UCSD-AML1 (cell line): ENCODE data around the gene DHX38.
"Not testable (repeated sequence)": the region's sequence is repeated elsewhere in the genome, so short reads cannot be mapped to it uniquely, and the experiment has no call there.

Source experiments
- DNase-seq: peaks from one replicate; lab custom pipeline; 2025; ENCODE audit not compliant: unreplicated experiment; lab: John Stamatoyannopoulos, UW

Gene DHX38

DNA sequence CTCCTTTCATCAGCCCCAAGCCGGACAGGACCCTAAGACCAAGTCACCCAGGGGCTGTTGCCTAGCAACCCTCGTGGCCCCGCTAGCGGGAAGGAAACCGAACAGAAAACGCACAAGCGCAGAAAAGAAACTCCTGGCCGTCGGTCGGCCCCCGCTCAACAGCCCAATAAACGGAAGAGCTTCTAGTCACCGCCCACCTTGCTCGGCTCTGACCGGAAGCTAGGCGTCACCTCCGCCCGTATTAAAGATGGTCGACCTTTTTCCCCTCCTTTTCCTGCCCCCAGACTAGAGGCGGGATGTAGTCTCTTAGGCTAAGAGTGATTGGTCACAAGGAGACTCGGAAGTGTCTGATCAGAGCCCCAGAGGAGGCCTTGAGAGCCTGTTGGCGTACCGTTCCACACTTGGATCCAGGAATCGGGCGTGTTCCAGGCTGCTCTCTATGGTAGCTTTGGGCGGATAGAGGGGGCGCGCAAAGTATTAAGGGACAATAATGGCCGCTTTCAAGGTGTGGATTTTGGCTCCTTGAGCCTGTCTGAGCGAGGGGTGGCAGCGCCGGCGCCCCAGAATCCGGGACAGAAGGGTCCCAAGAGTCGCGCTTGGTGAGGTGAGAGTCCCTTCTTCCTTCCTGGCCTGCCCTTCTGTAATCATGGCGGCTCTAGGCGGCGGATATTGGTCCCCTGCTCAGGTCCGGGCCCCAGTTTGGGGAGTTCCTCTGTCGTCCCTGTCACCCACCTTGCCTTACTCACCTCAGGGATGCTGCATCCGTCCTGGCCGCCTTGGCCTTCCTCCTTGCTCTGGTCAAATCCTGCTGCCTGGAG, at the start of gene DHX38, which contains the start of gene TXNL4B:
DHX38 (plus strand) TSS at position 400 of the 818 bp plus-strand sequence. CDS start 2,311 bp downstream, outside the sequence.
TXNL4B (minus strand) TSS at position 173 of the 818 bp plus-strand sequence. CDS start 2,871 bp downstream, outside the sequence.
- DNase-seq = peak; percentile 94

DNA sequence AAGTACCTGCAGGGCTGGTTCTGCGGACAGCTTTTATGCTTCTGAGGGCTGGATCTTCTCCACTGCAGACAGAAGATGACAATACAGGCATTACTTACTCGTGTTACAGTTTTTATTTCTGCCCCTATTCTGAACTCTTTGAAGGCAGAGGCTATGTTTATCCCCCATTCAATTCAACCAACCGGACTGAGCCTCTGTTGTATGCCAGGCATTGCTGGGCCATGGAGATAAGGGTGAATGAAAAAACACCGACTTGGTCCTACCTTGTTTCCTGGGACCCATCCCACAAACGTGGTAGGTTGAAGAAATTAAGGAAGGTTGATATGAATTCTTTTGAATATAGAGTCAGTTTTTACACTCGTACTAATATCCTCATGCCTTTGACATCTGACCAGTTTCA, 49.4 kb upstream of the DHX38 start:
- DNase-seq = no peak

DNA sequence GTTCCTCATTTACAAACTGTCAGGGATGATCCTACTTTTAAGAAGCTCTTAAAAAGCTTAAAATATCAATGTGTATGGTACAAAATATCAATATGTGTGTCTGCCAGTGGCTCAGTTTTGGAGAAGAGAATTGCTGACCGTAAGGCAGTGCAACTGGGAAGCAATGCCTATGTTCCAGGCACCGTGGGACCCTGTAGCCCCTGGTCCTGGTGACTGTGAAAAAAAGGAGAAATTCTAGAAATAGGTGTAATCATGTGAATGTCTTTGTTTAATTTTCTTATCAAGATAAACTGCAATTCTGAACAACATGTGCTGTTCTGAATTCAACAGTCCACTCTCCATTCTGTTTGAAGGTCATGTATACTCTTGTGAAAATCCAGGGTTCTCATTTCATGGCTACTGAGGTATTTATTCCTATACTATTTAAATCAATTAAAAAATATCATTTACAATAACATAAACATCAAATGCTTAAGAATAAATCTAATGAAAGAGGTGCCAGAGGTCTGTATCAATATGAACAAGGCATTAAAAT, 48.8 kb upstream of the DHX38 start:
- DNase-seq = no peak

DNA sequence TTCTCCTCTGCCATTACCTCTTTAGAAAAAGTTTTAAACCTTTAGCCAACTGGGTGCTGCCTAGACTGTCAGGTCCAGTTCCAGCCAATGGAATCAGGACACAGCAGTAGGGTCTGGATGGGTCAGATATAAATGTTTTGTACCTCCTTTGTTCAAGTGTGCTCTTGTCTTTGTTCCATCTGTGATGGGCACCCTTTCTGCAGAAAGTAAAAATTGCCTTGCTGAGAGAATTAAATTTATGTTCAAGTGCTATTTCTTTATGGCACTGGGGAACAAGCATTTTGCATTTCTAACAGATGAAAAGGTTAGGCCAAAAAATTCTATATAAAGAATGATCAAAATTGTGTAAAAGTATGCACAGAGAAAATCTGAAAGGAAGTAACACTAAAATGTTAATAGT, 44.5 kb upstream of the DHX38 start:
- no peak for DNase-seq

DNA sequence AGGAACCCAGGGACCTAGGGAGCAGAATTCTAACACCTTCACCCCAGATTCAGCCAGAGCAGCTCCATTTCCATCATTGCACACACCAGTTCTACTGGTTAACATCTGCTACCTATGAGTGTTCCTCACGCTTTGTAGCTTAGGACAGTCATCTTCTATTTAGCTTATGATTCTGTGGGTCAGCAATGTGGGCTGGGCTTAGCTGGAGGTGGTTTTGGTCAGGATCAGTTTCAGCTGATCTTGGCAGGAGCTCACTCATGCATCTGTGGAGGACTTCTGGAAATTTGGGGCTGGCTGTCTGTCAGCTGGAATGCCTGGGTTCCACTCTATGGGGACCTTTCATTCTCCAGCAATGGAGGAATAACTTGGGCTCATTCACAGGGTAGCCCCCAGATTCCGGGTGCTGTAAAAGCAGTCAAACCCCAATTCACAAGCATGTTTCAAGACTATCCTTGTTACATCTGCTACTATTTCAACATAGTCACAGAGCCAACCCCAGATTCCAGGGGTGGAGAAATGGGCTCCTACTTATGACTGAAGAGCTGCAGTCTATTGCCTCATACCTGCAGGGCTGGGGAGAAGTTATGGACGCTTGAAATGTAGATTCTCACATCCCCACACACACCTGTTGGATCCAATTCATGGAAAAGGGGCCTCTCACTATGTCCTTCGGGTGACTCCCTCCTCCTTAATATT, 42.7 kb upstream of the DHX38 start:
- no peak for DNase-seq

DNA sequence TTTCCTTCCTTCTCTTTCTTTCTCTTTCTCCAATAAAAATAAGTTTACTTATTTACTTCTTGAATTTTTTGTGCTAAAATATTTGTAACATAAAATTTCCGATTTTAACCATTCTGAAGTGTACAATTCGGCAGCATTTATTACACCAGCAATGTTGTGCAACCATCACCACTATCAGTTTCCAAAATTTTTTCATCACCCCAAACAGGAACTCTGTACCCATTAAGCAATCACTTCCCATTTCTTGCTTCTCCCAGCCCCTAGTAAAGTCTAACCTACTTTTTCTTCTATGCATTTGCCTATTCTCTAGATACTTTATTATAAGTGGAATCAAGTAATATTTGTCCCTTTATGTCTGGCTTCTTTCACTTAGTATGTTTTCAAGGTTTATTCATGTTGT, 41.8 kb upstream of the DHX38 start:
- DNase-seq = no peak

DNA sequence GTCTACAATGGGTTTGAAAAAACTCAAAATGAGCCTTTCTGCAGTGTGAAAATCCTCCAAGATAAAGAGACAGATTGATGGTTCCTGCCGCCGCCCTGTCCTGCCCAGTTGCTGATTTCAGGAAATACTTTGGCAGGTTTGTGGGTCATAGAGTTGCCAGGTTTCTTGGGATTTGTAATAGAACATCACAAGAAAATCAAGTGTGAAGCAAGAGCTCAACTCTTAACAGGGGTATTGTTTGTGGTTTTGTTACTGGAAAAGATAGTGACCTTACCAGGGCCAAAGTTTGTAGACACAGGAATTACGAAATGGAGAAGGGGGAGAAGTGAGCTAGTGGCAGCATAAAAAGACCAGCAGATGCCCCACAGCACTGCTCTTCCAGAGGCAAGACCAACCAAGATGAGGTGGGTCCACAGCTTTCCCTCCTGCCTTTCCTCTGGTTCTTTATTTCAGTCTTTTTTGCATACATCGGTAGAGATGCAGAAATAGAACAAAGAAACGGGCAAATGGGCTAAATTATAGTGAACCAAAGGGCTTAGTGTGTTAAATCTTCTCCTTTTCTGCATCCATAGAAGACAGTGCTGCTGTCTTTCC, 39.3 kb upstream of the DHX38 start, which contains the start of gene HP:
HP (plus strand) TSS at position 252 of the 594 bp plus-strand sequence; CDS start at position 400, 148 bp downstream.
- not testable (repeated sequence) for DNase-seq

DNA sequence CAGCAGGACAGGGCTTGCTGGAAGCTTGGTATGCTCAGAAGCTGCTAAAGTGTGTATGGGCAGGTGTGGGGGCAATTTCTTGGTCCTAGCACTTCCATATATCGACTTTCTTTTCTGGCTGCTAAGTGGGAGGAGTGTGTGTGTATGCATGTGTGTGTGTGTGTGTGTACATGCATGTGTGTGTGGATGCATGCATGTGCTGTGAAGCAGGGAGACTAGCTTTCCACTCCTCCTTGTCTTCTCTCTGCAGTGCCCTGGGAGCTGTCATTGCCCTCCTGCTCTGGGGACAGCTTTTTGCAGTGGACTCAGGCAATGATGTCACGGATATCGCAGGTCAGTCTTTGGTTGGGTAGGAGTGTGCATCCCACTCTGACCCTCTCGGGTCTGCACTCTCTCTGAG, 37.7 kb upstream of the DHX38 start:
- DNase-seq = no peak

DNA sequence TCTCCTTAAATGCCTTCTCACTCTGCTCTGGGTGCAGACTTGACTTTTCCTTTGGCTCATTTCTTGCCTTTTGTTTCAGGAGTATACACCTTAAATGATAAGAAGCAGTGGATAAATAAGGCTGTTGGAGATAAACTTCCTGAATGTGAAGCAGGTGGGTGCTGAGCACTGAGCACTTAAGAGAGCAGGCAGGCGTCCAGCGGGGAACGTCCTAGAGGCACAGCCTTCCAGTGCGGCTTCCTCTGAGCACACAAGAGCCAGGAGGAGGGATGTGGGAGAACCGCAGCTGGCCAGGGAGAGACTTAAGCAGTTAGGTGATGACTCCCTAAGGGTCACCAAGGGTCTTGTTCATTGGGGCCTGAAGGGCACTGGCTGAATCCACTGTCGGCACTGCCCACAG, 36.3 kb upstream of the DHX38 start:
- not testable (repeated sequence) for DNase-seq

DNA sequence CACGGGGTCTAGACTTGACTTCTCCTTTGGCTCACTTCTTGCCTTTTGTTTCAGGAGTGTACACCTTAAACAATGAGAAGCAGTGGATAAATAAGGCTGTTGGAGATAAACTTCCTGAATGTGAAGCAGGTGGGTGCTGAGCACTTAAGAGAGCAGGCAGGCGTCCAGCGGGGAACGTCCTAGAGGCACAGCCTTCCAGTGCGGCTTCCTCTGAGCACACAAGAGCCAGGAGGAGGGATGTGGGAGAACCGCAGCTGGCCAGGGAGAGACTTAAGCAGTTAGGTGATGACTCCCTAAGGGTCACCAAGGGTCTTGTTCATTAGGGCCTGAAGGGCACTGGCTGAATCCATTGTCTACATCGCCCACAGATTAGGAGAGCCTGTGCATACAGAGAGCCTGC, 34.6 kb upstream of the DHX38 start:
- not testable (repeated sequence) for DNase-seq

DNA sequence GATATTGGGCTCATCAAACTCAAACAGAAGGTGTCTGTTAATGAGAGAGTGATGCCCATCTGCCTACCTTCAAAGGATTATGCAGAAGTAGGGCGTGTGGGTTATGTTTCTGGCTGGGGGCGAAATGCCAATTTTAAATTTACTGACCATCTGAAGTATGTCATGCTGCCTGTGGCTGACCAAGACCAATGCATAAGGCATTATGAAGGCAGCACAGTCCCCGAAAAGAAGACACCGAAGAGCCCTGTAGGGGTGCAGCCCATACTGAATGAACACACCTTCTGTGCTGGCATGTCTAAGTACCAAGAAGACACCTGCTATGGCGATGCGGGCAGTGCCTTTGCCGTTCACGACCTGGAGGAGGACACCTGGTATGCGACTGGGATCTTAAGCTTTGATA, 33.2 kb upstream of the DHX38 start:
- no peak for DNase-seq

DNA sequence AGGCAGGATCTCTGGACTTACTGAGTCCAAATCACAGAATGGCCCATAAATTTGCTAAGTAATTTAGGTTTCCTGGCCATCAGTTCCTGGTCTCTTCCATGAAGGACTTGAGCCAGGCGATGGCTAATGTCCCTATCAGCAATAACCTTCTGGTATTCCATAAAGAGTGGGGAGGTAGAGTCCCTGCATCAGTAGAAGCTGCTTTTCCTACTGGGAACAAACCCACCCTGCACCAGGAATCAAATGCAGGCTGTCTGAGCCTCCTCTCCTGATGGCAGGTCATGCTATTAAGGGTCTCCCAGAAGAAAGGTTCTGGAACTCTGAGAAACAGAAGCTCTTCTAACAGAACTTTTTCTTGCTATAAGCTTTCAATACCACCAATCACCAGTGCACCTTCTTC, 32.1 kb upstream of the DHX38 start:
- DNase-seq = no peak

DNA sequence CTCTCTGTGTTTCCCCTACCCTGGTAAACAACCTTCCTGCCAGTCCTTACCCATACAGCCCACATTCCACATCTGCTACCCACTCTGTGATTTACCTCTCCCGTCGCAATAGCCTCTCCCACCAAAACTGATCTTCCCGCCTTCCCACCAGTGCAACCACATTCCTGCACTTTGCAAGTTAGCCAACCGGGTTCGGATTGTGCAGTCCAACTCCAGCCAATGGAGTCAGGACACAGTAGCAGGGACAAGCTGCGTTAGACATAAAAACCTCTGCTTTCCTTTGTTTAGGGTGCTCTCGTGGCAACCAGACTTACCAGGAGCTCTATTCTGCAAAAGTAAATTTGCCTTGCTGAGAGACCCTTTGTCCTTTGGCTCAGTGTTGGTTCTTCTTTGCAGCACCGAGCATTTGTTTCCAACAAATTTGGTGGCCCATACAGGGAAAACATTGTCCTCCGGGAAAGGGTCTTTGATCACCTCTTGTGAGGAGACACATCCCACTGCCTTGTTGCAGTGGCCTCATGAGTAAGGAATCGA, 29.2 kb upstream of the DHX38 start:
- DNase-seq = no peak

DNA sequence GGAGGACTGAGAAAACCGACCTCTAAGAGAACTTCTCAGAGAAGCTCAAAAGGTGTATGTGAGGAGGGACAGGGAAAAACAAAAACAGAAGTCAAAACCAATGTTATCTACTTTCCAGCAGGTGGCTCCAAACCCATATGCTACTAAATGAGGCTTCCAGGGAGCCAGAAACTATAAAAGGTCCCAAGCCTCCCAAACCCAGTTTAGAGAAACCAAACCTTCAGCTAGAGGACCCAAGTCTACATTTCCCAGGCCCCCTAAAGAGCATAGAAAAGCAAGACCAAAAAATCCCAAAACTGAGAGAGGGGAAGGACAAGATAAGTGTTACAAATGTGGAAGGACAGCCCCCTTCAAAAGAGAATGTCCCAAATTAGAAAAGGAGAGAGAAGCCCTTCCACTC, 26.9 kb upstream of the DHX38 start:
- no peak for DNase-seq

DNA sequence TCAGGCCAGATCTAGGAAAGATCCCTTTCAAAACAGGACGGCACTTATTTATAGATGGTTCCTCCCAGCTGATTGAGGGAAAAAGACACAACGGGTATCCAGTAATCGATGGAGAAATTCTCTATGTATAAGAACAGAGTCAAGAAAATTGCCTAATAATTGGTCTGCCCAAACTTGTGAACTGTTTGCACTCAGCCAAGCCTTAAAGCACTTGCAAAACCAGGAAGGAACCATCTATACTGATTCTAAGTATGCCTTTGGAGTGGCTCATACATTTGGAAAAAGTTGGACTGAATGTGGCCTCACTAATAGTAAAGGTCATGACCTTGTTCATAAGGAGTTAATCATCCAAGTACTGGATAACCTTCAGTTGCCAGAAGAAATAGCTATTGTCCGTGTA, 24.7 kb upstream of the DHX38 start:
- DNase-seq = no peak

DNA sequence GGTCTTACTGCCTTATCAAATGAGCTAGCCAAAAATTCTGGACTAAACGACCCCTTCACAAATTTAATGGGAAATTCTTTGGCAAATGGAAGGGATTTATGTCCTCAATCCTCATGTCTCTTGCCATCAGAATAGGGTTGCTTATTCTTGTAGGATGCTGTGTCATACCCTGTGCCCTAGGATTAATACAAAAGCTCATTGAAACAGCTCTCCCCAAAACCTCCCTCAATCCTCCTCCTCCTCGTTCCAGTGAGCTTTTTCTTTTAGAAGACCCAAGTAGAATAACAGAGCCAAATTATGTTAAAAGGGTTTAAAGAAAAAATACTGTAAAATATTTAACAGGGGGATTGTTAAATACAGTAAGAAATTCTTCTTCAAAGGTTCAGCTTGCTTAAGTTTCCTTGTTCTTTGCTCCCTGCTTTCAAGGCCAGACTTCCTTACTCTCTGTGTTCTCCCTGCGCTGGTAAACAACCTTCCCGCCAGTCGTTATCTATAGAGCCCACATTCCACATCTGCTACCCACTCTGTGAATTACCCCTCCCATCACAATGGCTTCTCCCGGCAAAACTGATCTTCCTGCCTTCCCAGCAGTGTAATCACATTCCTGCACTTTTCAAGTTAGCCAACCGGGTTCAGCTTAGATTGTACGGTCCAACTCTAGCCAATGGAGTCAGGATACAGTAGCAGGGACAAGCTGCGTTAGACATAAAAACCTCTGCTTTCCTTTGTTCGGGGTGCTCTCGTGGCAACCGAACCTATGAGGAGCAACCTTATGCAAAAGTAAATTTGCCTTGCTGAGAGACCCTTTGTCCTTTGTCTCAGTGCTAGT, 20.9 kb upstream of the DHX38 start:
- DNase-seq = no peak

DNA sequence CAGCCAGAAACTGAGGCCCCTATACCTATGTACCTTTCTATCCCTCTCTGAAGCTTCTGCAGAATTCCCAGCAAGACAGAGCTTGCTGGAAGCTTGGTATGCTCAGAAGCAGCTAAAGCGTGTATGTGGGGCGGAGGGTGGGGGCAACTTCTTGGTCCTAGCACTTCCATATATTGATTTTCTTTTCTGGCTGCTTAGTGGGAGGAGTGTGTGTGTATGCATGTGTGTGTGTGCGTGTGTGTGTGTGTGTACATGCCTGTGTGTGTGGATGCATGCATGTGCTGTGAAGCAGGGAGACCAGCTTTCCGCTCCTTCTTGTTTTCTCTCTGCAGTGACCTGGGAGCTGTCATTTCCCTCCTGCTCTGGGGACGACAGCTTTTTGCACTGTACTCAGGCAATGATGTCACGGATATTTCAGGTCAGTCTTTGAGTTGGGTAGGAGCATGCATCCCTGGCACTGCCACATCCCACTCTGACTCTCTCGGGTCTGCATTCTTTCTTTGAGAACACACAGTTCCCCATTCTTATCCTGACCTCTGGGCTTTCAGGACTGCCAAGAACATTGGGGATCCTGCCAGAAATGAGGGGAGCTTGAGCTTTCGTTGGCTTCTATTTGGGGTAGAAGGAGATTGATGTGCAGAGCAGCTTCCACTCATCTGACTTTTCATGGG, 20.0 kb upstream of the DHX38 start:
- no peak for DNase-seq

DNA sequence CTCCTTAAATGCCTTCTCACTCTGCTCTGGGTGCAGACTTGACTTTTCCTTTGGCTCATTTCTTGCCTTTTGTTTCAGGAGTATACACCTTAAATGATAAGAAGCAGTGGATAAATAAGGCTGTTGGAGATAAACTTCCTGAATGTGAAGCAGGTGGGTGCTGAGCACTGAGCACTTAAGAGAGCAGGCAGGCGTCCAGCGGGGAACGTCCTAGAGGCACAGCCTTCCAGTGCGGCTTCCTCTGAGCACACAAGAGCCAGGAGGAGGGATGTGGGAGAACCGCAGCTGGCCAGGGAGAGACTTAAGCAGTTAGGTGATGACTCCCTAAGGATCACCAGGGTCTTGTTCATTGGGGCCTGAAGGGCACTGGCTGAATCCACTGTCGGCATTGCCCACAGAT, 18.6 kb upstream of the DHX38 start:
- DNase-seq = not testable (repeated sequence)

DNA sequence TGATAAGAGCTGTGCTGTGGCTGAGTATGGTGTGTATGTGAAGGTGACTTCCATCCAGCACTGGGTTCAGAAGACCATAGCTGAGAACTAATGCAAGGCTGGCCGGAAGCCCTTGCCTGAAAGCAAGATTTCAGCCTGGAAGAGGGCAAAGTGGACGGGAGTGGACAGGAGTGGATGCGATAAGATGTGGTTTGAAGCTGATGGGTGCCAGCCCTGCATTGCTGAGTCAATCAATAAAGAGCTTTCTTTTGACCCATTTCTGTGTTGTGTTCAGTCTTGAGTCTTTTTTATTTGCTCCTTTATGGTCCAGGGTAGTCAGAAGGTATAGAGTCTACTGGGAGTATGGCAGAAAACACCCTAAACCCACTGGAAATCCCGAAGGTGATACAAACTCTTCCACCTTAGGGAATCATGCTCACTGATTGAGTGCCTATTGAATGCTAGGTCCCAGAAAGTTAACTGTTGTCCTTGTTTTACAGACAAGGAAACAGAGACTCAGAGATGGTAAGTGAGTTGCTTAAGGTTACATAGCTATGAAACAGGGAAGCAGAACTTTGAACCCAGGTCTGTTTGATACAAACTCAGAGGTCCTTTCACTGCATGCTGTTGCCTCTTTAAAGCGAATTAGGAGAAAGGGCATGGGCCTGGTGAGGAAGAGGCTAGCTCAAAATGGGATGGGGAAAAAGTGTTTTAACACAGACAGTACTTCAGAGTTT, 16.5 kb upstream of the DHX38 start:
- not testable (repeated sequence) for DNase-seq
